Measurements from ENCODE around the gene CDH2. TPM values are rescaled to one million over a fixed set of nuclear protein-coding genes. Genes with fewer than 3 reads are reported as not detected.

Gene CDH2
- total RNA-seq, 1 experiment from 2014 or later, result 15.0 TPM

- BruUV-seq (replicated peaks), result no TSS peak
- ChIA-PET POLR2A (ENCODE audit: low non-redundant PET) (no interaction called here), CTCF (no interaction called here)
- H3K9me3 ChIP-seq (ENCODE audit: low read depth, low read length, poor library complexity, severe bottlenecking), result no peaks in the 10 kb centered on the region
- H3K36me3 ChIP-seq (ENCODE audit: insufficient read depth, low read length, poor library complexity, severe bottlenecking), result no peaks in the 10 kb centered on the region
- intact Hi-C loops (cut with micrococcal nuclease; ENCODE audit: unreplicated experiment), result no loop called here
- no peak overlapping the region for H3K4me3 ChIP-seq (ENCODE audit: low read depth, low read length, poor library complexity, severe bottlenecking)
- H3K27me3 ChIP-seq (replicated peaks; ENCODE audit: insufficient read depth, low read depth, low read length, poor library complexity), result peaks cover 15% of the 10 kb centered on the region
- DNase-seq (ENCODE audit: low spot score), result no peak
- TF ChIP-seq EZH2 (IDR thresholded peaks at IDR 0.05; ENCODE audit: borderline replicate concordance, low read depth, low read length, poor library complexity, severe bottlenecking) (no peak), CTCF (conservative IDR thresholded peaks at IDR 0.05; ENCODE audit: low read depth, low read length) (no peak)
- peaks cover 6% of the 10 kb centered on the region for H3K4me1 ChIP-seq (ENCODE audit: insufficient read depth, low read length, poor library complexity, severe bottlenecking)
- no peak overlapping the region for H3K27ac ChIP-seq (ENCODE audit: low read depth, low read length, poor library complexity, severe bottlenecking)
These were observed 117.1 kb downstream of the CDH2 start for GRCh38 chr18:28059861-28060260.

- BruUV-seq (replicated peaks), result no TSS peak
- Histone ChIP-seq H3K27me3 (replicated peaks; ENCODE audit: insufficient read depth, low read depth, low read length, poor library complexity) (peaks cover 56% of the 10 kb centered on the region), H3K4me3 (ENCODE audit: low read depth, low read length, poor library complexity, severe bottlenecking) (no peak overlapping the region), H3K9me3 (ENCODE audit: low read depth, low read length, poor library complexity, severe bottlenecking) (no peaks in the 10 kb centered on the region), H3K27ac (ENCODE audit: low read depth, low read length, poor library complexity, severe bottlenecking) (no peak overlapping the region), H3K36me3 (ENCODE audit: insufficient read depth, low read length, poor library complexity, severe bottlenecking) (no peaks in the 10 kb centered on the region), H3K4me1 (ENCODE audit: insufficient read depth, low read length, poor library complexity, severe bottlenecking) (no peaks in the 10 kb centered on the region)
- DNase-seq (ENCODE audit: low spot score), result no peak
- intact Hi-C loops (cut with micrococcal nuclease; ENCODE audit: unreplicated experiment), result no loop called here
- POLR2A ChIA-PET (ENCODE audit: low non-redundant PET), result no interaction called here
- CTCF ChIA-PET, result no interaction called here
- no peak for TF ChIP-seq CTCF (conservative IDR thresholded peaks at IDR 0.05; ENCODE audit: low read depth, low read length)
- no peak for TF ChIP-seq EZH2 (IDR thresholded peaks at IDR 0.05; ENCODE audit: borderline replicate concordance, low read depth, low read length, poor library complexity, severe bottlenecking)
These were observed 126.4 kb downstream of the CDH2 start for GRCh38 chr18:28050545-28050944.

GRCh38 chr18:28048612-28049011 lies 128.3 kb downstream of the CDH2 start:
- ChIA-PET POLR2A (ENCODE audit: low non-redundant PET) (no interaction called here), CTCF (no interaction called here)
- H3K27ac ChIP-seq (ENCODE audit: low read depth, low read length, poor library complexity, severe bottlenecking), result no peak overlapping the region
- TF ChIP-seq EZH2 (IDR thresholded peaks at IDR 0.05; ENCODE audit: borderline replicate concordance, low read depth, low read length, poor library complexity, severe bottlenecking), result no peak
- no peak for TF ChIP-seq CTCF (conservative IDR thresholded peaks at IDR 0.05; ENCODE audit: low read depth, low read length)
- peaks cover 45% of the 10 kb centered on the region for H3K27me3 ChIP-seq (replicated peaks; ENCODE audit: insufficient read depth, low read depth, low read length, poor library complexity)
- no peaks in the 10 kb centered on the region for H3K36me3 ChIP-seq (ENCODE audit: insufficient read depth, low read length, poor library complexity, severe bottlenecking)
- H3K4me1 ChIP-seq (ENCODE audit: insufficient read depth, low read length, poor library complexity, severe bottlenecking), result no peaks in the 10 kb centered on the region
- BruUV-seq (replicated peaks), result no TSS peak
- no peak overlapping the region for H3K4me3 ChIP-seq (ENCODE audit: low read depth, low read length, poor library complexity, severe bottlenecking)
- no peaks in the 10 kb centered on the region for H3K9me3 ChIP-seq (ENCODE audit: low read depth, low read length, poor library complexity, severe bottlenecking)
- DNase-seq (ENCODE audit: low spot score), result no peak
- intact Hi-C loops (cut with micrococcal nuclease; ENCODE audit: unreplicated experiment), result no loop called here

All from A673 (cell line).